HepG2 (cell line): ENCODE results near the gene PGRMC1. TPM values are rescaled to one million over a fixed set of nuclear protein-coding genes. Genes with fewer than 3 reads are reported as not detected.

Source experiments
- ATAC-seq: fragments of 200-7000 bp; cut with Tn5 transposase; 3 replicates; pipeline ENCODE4 v1.9.1; 2020; ENCODE audit warnings: mild to moderate bottlenecking, moderate library complexity
- BruUV-seq: library from RNA; stranded (reverse); fragments of 400-500 nt; replicated peaks from 2 replicates; lab custom pipeline; 2021; lab: Mats Ljungman, UMichigan
- CTCF ChIA-PET: fragments of 300-600 bp; formaldehyde crosslinking; extraction: SDS; loops from one replicate; lab custom pipeline; 2021; ENCODE audit warnings: low total read pairs, inconsistent platforms, low intra/inter-chr PET ratio; lab: Yijun Ruan, JAX
- POLR2A ChIA-PET: fragments of 350-600 bp; sonication (Branson Sonifier 250); formaldehyde crosslinking; loops from one replicate; lab custom pipeline; 2020; ENCODE audit warnings: antibody characterized with exemption, inconsistent platforms; lab: Yijun Ruan, JAX
- DNase-seq: peaks from one replicate; pipeline ENCODE4 v3.0.0-alpha.2; 2015; ENCODE audit warnings: low spot score
- FAIRE-seq: peaks from 3 replicates; lab custom pipeline; 2011; peaks lifted over from hg19 to GRCh38; lab: Jason Lieb, UNC
- H2AFZ ChIP-seq: one replicate; pipeline ENCODE4 v1.6.1; 2011; ENCODE audit warnings: low read length, inconsistent platforms
- H3K27ac ChIP-seq: fragments of 300-600 bp; 3 replicates; pipeline ENCODE4 v1.8.0; 2011; ENCODE audit warnings: mixed run types, mild to moderate bottlenecking, mixed read lengths, low read length, inconsistent platforms; ENCODE audit not compliant: insufficient read depth; ENCODE audit errors: extremely low read length
- H3K27me3 ChIP-seq, 2 experiments: fragments of 200-600 bp in 1 of 2; 2 replicates in 1 of 2; 3 replicates in 1 of 2; pipeline versions ENCODE4 v1.6.0 to v1.8.0; 2011; ENCODE audit warnings: low read length in 2 of 2, mild to moderate bottlenecking in 2 of 2, moderate library complexity in 2 of 2, inconsistent platforms in 1 of 2; ENCODE audit not compliant: insufficient read depth in 2 of 2, control insufficient read depth in 1 of 2
- H3K36me3 ChIP-seq, 2 experiments: fragments of 200-600 bp in 1 of 2; replicated peaks in 1 of 2; 2 replicates in 1 of 2; 3 replicates in 1 of 2; pipeline versions ENCODE4 v1.5.1 to v1.8.0; 2011; ENCODE audit warnings: low read length in 2 of 2, inconsistent platforms in 1 of 2; ENCODE audit not compliant: insufficient read depth in 2 of 2, control insufficient read depth in 1 of 2
- H3K4me1 ChIP-seq: 2 replicates; pipeline ENCODE4 v1.5.1; 2012; ENCODE audit warnings: low read length, inconsistent platforms; ENCODE audit not compliant: insufficient read depth
- H3K4me2 ChIP-seq: 2 replicates; pipeline ENCODE4 v1.6.0; 2011; ENCODE audit warnings: low read depth, low read length, inconsistent platforms
- H3K4me3 ChIP-seq, 3 experiments: fragments of 200-600 bp in 1 of 3; sonication (generic), shearing (Covaris generic) in 1 of 3; replicated peaks in 1 of 3; 2 replicates each; pipeline ENCODE4 v1.5.1; 2011 to 2016; ENCODE audit warnings: low read length in 3 of 3, inconsistent platforms in 2 of 3, low read depth in 2 of 3, mild to moderate bottlenecking in 2 of 3, control low read depth in 1 of 3, mixed read lengths in 1 of 3; ENCODE audit not compliant: insufficient read depth in 1 of 3
- H3K79me2 ChIP-seq: one replicate; pipeline ENCODE4 v1.6.1; 2011; ENCODE audit warnings: low read length, inconsistent platforms; ENCODE audit not compliant: insufficient read depth
- H3K9ac ChIP-seq: 2 replicates; pipeline ENCODE4 v1.6.0; 2011; ENCODE audit warnings: mild to moderate bottlenecking, low read depth, low read length, inconsistent platforms; ENCODE audit not compliant: insufficient read depth
- H3K9me3 ChIP-seq: 2 replicates; pipeline ENCODE4 v1.5.1; 2012; ENCODE audit warnings: mild to moderate bottlenecking, low read length
- H4K20me1 ChIP-seq: 2 replicates; pipeline ENCODE4 v1.6.0; 2011; ENCODE audit warnings: inconsistent platforms, mild to moderate bottlenecking, low read length, moderate library complexity; ENCODE audit not compliant: insufficient read depth
- FOXA1 ChIP-seq, 2 experiments: fragments of 450-650 bp in 1 of 2; sonication (generic) in 1 of 2; formaldehyde crosslinking in 1 of 2; IDR thresholded peaks; 2 replicates each; pipeline versions ENCODE4 v1.4.0 to v1.6.1; 2016 to 2020; ENCODE audit warnings: missing genetic modification reagents in 1 of 2
- GPN1 ChIP-seq: sonication (generic); formaldehyde crosslinking; IDR thresholded peaks from 2 replicates; pipeline ENCODE4 v1.5.1; 2020; ENCODE audit warnings: missing genetic modification reagents, borderline replicate concordance
- HOMEZ ChIP-seq: IDR thresholded peaks from 2 replicates; pipeline ENCODE4 v1.6.1; 2016; ENCODE audit warnings: low read depth
- ISX ChIP-seq: sonication (generic); formaldehyde crosslinking; conservative IDR thresholded peaks from 2 replicates; pipeline ENCODE4 v1.5.0; 2020; ENCODE audit warnings: missing genetic modification reagents
- KAT2B ChIP-seq: fragments of 150-350 bp; IDR thresholded peaks from 2 replicates; pipeline ENCODE4 v1.6.1; 2014; ENCODE audit warnings: low read depth, low read length, borderline replicate concordance
- MAFG ChIP-seq: sonication (generic); formaldehyde crosslinking; IDR thresholded peaks from 2 replicates; pipeline ENCODE4 v1.5.1; 2020; ENCODE audit warnings: mild to moderate bottlenecking, missing genetic modification reagents
- NCOA1 ChIP-seq: sonication (generic); formaldehyde crosslinking; IDR thresholded peaks from 2 replicates; pipeline ENCODE4 v1.9.0; 2021; ENCODE audit warnings: missing genetic modification reagents
- NFYB ChIP-seq: sonication (generic); formaldehyde crosslinking; IDR thresholded peaks from 2 replicates; pipeline ENCODE4 v1.4.0; 2020; ENCODE audit warnings: missing genetic modification reagents
- NFYC ChIP-seq: IDR thresholded peaks from 2 replicates; pipeline ENCODE4 v1.6.1; 2016; ENCODE audit warnings: missing genetic modification reagents, missing compliant biosample characterization
- PLRG1 ChIP-seq: fragments of 450-650 bp; conservative IDR thresholded peaks from 2 replicates; pipeline ENCODE4 v1.6.1; 2016
- RELA ChIP-seq: sonication (generic); formaldehyde crosslinking; IDR thresholded peaks from 2 replicates; pipeline ENCODE4 v1.4.0; 2020; ENCODE audit warnings: missing genetic modification reagents
- TBX3 ChIP-seq: fragments of 450-650 bp; IDR thresholded peaks from 2 replicates; pipeline ENCODE4 v1.6.1; 2017; ENCODE audit warnings: antibody characterized with exemption, mild to moderate bottlenecking, inconsistent platforms, borderline replicate concordance
- ZNF430 ChIP-seq: sonication (generic); formaldehyde crosslinking; IDR thresholded peaks from 2 replicates; pipeline ENCODE4 v1.9.0; 2021; ENCODE audit warnings: mild to moderate bottlenecking, missing genetic modification reagents
- ZNF468 ChIP-seq: sonication (generic); formaldehyde crosslinking; IDR thresholded peaks from 2 replicates; pipeline ENCODE4 v1.8.0; 2022; ENCODE audit warnings: mild to moderate bottlenecking, moderate library complexity, missing genetic modification reagents
- ZNF512B ChIP-seq: sonication (generic); formaldehyde crosslinking; IDR thresholded peaks from 2 replicates; pipeline ENCODE4 v1.5.1; 2020; ENCODE audit warnings: missing genetic modification reagents, mild to moderate bottlenecking, borderline replicate concordance
- WGBS: methylation state at CpG from one replicate; pipeline ENCODE4 v1.1.6; 2017; ENCODE audit warnings: low lambda C conversion rate; 5-methylcytosine and 5-hydroxymethylcytosine counted together
- in situ Hi-C: cut with HindIII; loops from 2 replicates; pipeline ENCODE4 v1.10.0; 2017; ENCODE audit warnings: low pct_unique_long_range_greater_than_20kb; ENCODE audit not compliant: extremely low pct_ligation_motif_present
- intact Hi-C: fragments of 100-400 bp; cut with micrococcal nuclease; formaldehyde crosslinking; loops from one replicate; pipeline ENCODE4 v1.10.0; 2022; ENCODE audit not compliant: unreplicated experiment
- polyA plus RNA-seq, 8 experiments: library from polyadenylated mRNA; depleted of rRNA in 3 of 8; stranded (reverse) in 7 of 8; unstranded in 1 of 8; fragments of >200 nt; fragmentation: Illumina TruSeq in 4 of 8; extraction: Trizol in 4 of 8; gene quantifications; 2 replicates each; pipeline versions ENCODE4 v1.2.1 to v1.2.3, GENCODE V29; 2011 to 2016; ENCODE audit warnings: low read depth in 4 of 8, missing spikeins in 1 of 8, mixed read lengths in 1 of 8; ENCODE audit not compliant: insufficient read depth in 1 of 8
- total RNA-seq, 5 experiments: library from RNA; depleted of rRNA; stranded (reverse); fragments of >200 nt; fragmentation: Illumina TruSeq; extraction: Trizol; gene quantifications; 2 replicates each; pipeline ENCODE4 v1.2.3, GENCODE V29; 2016; ENCODE audit warnings: low read depth in 1 of 5

PGRMC1 gene
- total and polyA plus RNA-seq, 2 of the 13 experiments (the other 11 are each of a cell fraction or from before 2014, with no cell fraction given), result 44.7 to 124 TPM

- CTCF ChIA-PET, result no interaction called here
- H2AFZ ChIP-seq, result peak overlapping the region; percentile 42
- peak; percentile 77 for FAIRE-seq
- POLR2A ChIA-PET, result interaction anchor here (0.7 kb wide), 1 partner anchor 203 kb away, joined by 3 read pairs; no protein-coding TSS in a partner anchor
- peaks cover 12% of the 10 kb centered on the region; the same call in 1 of the 2 replicates for H3K4me1 ChIP-seq
- H3K4me2 ChIP-seq, result peak overlapping the region; percentile 61
- no peak overlapping the region for H3K27ac ChIP-seq
- peak overlapping the region in 2 of 3 experiments; percentile 33 to 47; a peak in 1 of 6 replicates for H3K4me3 ChIP-seq
- intact Hi-C loops, result no loop called here
- peak; percentile 60 for DNase-seq
- H3K27me3 ChIP-seq, result no peaks in the 10 kb centered on the region
- no peaks in the 10 kb centered on the region for H3K9me3 ChIP-seq
- no peaks in the 10 kb centered on the region for H3K79me2 ChIP-seq
- in situ Hi-C loops, result no loop called here
- ATAC-seq, result peak; percentile 68
- H3K36me3 ChIP-seq, result no peaks in the 10 kb centered on the region
- no peak overlapping the region for H3K9ac ChIP-seq
- 25% methylated on average over 3 of the region's 4 CpGs for WGBS
- TF ChIP-seq NFYB (CRISPR knock-in tag) (peak; percentile 78), NFYC (CRISPR knock-in tag) (peak; percentile 78), FOXA1 (IDR thresholded peaks at IDR 0.05) (no peak), FOXA1 (CRISPR knock-in tag; IDR thresholded peaks at IDR 0.05) (peak; percentile 33; the same call in 1 of the 2 replicates), PLRG1 (no peak), KAT2B (no peak), ZNF468 (CRISPR knock-in tag) (no peak)
- TF ChIP-seq, all 625 proteins: peak for 3
- H4K20me1 ChIP-seq, result no peaks in the 10 kb centered on the region
- BruUV-seq, result no TSS peak
Measured at GRCh38 chrX:119187298-119187697, 48.8 kb upstream of the PGRMC1 start.

DNA sequence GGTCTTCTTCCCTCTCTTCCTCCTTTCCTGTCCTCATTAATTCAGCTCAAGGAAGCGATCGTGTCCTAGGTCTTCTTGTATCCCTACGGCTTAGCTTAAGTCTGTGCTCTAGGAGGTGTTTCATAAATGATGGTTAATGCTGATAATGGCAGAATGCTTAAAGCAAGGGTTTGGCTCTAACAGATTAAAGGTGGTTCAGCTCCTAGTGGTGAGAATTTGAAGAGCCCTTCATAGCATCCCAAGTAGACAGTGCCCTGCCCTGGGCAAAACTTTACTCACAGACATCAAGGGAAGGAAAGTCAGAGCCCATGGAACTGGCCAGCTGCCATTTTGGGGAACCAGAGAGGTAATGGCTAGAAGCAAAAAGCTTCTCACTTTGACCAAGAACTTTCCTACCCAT, 47.0 kb upstream of the PGRMC1 start:
- no peak overlapping the region for H3K4me3 ChIP-seq
- H3K4me2 ChIP-seq, result no peak overlapping the region
- H3K4me1 ChIP-seq, result peaks cover 12% of the 10 kb centered on the region; the same call in 1 of the 2 replicates
- no peaks in the 10 kb centered on the region for H4K20me1 ChIP-seq
- 88% methylated on average over 3 of the region's 3 CpGs for WGBS
- no peaks in the 10 kb centered on the region for H3K27me3 ChIP-seq
- in situ Hi-C loops (no loop called here), intact Hi-C loops (no loop called here)
- no peak overlapping the region for H2AFZ ChIP-seq
- H3K9ac ChIP-seq, result no peak overlapping the region
- ChIA-PET CTCF (no interaction called here), POLR2A (no interaction called here)
- H3K27ac ChIP-seq, result no peak overlapping the region
- no peaks in the 10 kb centered on the region for H3K79me2 ChIP-seq
- DNase-seq (no peak), ATAC-seq (peak; percentile 56), FAIRE-seq (no peak)
- BruUV-seq, result no TSS peak
- H3K9me3 ChIP-seq, result no peaks in the 10 kb centered on the region
- H3K36me3 ChIP-seq, result no peaks in the 10 kb centered on the region
- TF ChIP-seq NCOA1 (CRISPR knock-in tag), result no peak
- no peak for TF ChIP-seq ZNF430
- no peak for TF ChIP-seq GPN1 (CRISPR knock-in tag)
- no peak for TF ChIP-seq HOMEZ (CRISPR knock-in tag)
- TF ChIP-seq TBX3, result no peak
- TF ChIP-seq RELA, result no peak
- TF ChIP-seq MAFG, result no peak
- no peak for TF ChIP-seq ZNF512B
- no peak for TF ChIP-seq ISX (CRISPR knock-in tag)
